ENCODE measurements around the gene TM7SF2.
A peak's percentile ranks its signal among the peaks of the same experiment; 100 is the strongest.

Gene TM7SF2

DNA sequence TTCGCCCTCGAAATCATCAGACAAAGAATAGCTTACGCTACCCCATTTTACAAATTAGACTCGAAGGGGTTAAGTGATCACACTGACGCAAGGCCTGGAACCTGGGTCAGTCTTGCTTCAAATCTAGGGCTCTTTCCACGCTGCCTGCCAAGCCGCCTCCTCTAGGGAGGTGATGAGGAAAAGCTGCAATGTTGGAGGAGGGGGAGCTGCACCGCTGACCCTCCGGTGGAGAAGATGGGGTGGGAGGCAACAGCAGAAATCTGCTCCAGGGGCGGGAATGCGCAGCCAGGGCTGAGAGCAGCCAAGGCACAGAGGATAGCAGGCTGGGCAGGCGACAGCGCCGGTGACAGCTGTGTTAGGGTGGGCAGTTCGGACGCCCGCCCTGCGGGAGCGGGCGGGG lies 22.1 kb downstream of the TM7SF2 start:
- TF ChIP-seq, protein P1, sequence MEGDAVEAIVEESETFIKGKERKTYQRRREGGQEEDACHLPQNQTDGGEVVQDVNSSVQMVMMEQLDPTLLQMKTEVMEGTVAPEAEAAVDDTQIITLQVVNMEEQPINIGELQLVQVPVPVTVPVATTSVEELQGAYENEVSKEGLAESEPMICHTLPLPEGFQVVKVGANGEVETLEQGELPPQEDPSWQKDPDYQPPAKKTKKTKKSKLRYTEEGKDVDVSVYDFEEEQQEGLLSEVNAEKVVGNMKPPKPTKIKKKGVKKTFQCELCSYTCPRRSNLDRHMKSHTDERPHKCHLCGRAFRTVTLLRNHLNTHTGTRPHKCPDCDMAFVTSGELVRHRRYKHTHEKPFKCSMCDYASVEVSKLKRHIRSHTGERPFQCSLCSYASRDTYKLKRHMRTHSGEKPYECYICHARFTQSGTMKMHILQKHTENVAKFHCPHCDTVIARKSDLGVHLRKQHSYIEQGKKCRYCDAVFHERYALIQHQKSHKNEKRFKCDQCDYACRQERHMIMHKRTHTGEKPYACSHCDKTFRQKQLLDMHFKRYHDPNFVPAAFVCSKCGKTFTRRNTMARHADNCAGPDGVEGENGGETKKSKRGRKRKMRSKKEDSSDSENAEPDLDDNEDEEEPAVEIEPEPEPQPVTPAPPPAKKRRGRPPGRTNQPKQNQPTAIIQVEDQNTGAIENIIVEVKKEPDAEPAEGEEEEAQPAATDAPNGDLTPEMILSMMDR (IDR thresholded peaks at IDR 0.05; ENCODE audit: low read depth, low read length, poor library complexity, severe bottlenecking) = no peak
- TF ChIP-seq EZH2phosphoT487 (IDR thresholded peaks at IDR 0.05; ENCODE audit: borderline replicate concordance, low read length) = no peak
- Histone ChIP-seq H3K9me3 (ENCODE audit: control insufficient read depth, insufficient read depth, low read length) (no peaks in the 10 kb centered on the region), H3K4me1 (ENCODE audit: control insufficient read depth, low read length) (peaks cover 54% of the 10 kb centered on the region), H4K20me1 (ENCODE audit: control insufficient read depth, insufficient read depth, low read depth, low read length) (peaks cover 23% of the 10 kb centered on the region; the same call in 1 of the 2 replicates), H3K27me3 (ENCODE audit: control insufficient read depth, low read length) (no peaks in the 10 kb centered on the region), H3K4me2 (ENCODE audit: low read length) (peak overlapping the region; percentile 99), H3F3A (ENCODE audit: control insufficient read depth, insufficient read depth) (peaks cover 43% of the 10 kb centered on the region), H3K36me3 (ENCODE audit: control insufficient read depth, low read length) (peaks cover 54% of the 10 kb centered on the region), H3K4me3 (ENCODE audit: low read length) (peak overlapping the region; percentile 99), H3K79me2 (ENCODE audit: control insufficient read depth, low read length) (peaks cover 58% of the 10 kb centered on the region), H3K27ac (ENCODE audit: low read depth, low read length) (peak overlapping the region; percentile 100), H3K9me2 (replicated peaks; ENCODE audit: control insufficient read depth, low read length) (no peaks in the 10 kb centered on the region)

DNA sequence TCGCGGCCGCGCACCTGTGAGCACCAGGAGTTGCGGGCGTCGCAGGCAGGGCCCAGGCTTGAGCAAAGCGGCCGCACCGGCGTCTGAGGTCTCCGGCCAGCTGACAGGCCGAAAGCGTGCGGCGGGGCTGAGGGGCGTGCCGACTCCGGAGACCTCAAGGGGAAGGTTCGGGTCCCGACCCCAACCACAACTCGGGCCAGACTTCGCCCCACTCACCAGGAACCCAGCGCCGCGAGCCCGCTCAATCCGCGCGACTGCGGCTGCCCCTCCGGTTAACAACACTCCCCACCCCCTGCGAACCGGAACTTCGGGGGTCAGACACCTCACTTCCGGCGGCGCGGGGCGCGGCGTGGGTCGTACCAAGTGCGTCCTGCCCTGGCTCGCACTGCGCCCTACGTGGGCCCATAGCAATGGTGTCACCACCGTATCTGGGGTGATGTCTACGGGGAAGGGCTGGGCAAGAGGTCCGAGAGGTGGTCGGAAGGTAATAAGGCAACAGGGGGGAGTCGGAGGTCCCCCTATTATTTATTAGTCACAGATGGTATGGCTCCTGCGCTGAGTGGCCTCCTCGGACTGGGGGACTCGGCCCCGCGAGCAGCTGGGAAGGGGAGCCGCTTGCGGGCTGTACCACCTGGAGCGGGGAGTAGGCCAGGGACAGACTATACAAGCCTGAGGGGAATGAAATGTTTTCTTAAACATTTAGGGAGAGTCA lies 22.7 kb downstream of the TM7SF2 start, which contains the start of gene SYVN1:
Gene SYVN1, minus strand, starts transcription at position 280 of the 712 bp plus-strand sequence. CDS start 918 bp downstream, outside the sequence.
- Histone ChIP-seq H3K36me3 (ENCODE audit: control insufficient read depth, low read length) (peaks cover 47% of the 10 kb centered on the region), H3K9me3 (ENCODE audit: control insufficient read depth, insufficient read depth, low read length) (no peaks in the 10 kb centered on the region), H3K4me2 (ENCODE audit: low read length) (peak within 1 kb of the TSS; percentile 99), H3K27ac (ENCODE audit: low read depth, low read length) (peak within 1 kb of the TSS; percentile 100), H3K4me1 (ENCODE audit: control insufficient read depth, low read length) (peaks cover 50% of the 10 kb centered on the region), H3K9me2 (replicated peaks; ENCODE audit: control insufficient read depth, low read length) (no peaks in the 10 kb centered on the region), H3K79me2 (ENCODE audit: control insufficient read depth, low read length) (peaks cover 58% of the 10 kb centered on the region), H3F3A (ENCODE audit: control insufficient read depth, insufficient read depth) (peaks cover 36% of the 10 kb centered on the region), H4K20me1 (ENCODE audit: control insufficient read depth, insufficient read depth, low read depth, low read length) (peaks cover 18% of the 10 kb centered on the region; the same call in 1 of the 2 replicates), H3K4me3 (ENCODE audit: low read length) (peak within 1 kb of the TSS; percentile 99), H3K27me3 (ENCODE audit: control insufficient read depth, low read length) (no peaks in the 10 kb centered on the region)
- TF ChIP-seq EZH2phosphoT487 (IDR thresholded peaks at IDR 0.05; ENCODE audit: borderline replicate concordance, low read length) = no peak
- TF ChIP-seq, protein P1 (IDR thresholded peaks at IDR 0.05; ENCODE audit: low read depth, low read length, poor library complexity, severe bottlenecking) = no peak

DNA sequence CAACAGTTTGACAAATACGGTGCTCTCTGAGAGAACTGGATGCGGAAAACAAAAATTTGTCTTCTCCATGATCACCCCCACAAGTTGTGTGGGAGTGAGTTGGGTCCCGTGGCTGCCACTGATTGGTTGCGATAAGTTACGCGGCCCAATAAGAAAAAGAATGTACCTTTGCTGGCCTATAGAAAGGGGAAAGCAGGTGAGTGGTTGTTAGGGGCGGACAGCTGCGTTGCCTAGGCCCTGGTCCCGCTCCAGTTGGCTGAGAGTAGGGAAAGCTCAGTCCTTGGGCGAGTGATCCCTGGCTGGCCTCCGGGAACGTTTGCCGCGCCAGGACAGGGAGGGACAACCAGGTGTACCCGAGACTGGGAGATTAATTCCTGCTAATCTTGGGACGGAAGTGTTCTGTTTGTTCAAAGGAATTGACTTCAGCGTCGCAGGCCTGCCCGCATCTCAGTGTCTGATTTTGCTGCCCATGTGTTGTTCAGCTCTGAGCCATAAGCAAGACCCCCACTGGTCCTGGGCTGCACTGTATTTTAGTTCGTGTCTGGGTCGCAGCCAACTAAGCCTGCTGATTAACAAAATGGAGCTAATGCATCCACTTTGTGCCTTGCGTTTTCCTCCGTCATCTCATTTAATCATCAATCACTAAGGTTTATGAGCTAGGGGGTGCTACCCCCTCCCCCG lies 23.4 kb downstream of the TM7SF2 start:
- H4K20me1 ChIP-seq (ENCODE audit: control insufficient read depth, insufficient read depth, low read depth, low read length) = peaks cover 12% of the 10 kb centered on the region; the same call in 1 of the 2 replicates
- no peaks in the 10 kb centered on the region for H3K9me2 ChIP-seq (replicated peaks; ENCODE audit: control insufficient read depth, low read length)
- H3K27me3 ChIP-seq (ENCODE audit: control insufficient read depth, low read length) = no peaks in the 10 kb centered on the region
- peaks cover 29% of the 10 kb centered on the region for H3F3A ChIP-seq (ENCODE audit: control insufficient read depth, insufficient read depth)
- H3K4me1 ChIP-seq (ENCODE audit: control insufficient read depth, low read length) = peaks cover 43% of the 10 kb centered on the region
- peaks cover 51% of the 10 kb centered on the region for H3K79me2 ChIP-seq (ENCODE audit: control insufficient read depth, low read length)
- TF ChIP-seq EZH2phosphoT487 (IDR thresholded peaks at IDR 0.05; ENCODE audit: borderline replicate concordance, low read length) = no peak
- TF ChIP-seq, protein P1 (IDR thresholded peaks at IDR 0.05; ENCODE audit: low read depth, low read length, poor library complexity, severe bottlenecking) = no peak
- no peaks in the 10 kb centered on the region for H3K9me3 ChIP-seq (ENCODE audit: control insufficient read depth, insufficient read depth, low read length)
- H3K36me3 ChIP-seq (ENCODE audit: control insufficient read depth, low read length) = peaks cover 40% of the 10 kb centered on the region
- peak overlapping the region; percentile 99 for H3K4me2 ChIP-seq (ENCODE audit: low read length)
- H3K4me3 ChIP-seq (ENCODE audit: low read length) = peak overlapping the region; percentile 99
- peak overlapping the region; percentile 100 for H3K27ac ChIP-seq (ENCODE audit: low read depth, low read length)

All from DOHH2 (cell line).